GM12892 (cell line): ENCODE data around the gene NFIB.

ENCODE experiments used
- POLR2A ChIP-seq: IDR thresholded peaks from 2 replicates; pipeline ENCODE4 v1.6.1; 2011; ENCODE audit warnings: low read depth, low read length, control low read depth
- POLR2AphosphoS5 ChIP-seq: IDR thresholded peaks from 2 replicates; pipeline ENCODE4 v1.6.1; 2011; ENCODE audit warnings: low read depth, low read length, control low read depth

DNA sequence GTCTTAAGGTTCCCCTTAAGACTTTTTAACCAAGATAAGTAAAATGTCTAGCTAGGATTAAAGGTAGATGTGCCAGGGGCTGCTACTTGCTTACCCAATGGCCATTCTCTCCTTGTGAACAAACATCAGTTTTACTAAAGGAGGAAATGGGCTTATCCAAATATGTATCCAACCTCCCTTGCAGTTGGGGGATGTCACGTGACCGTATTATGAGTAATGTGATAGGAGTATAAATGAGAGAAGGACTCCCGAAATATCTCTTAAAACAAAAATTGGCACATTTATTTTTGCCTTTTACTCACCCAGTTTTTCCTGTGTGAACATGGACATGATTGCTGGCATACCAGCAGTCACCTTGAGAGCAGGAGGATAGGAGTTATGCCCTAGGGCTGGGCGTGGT is 247.9 kb downstream of the NFIB start:
- TF ChIP-seq POLR2A (no peak), POLR2AphosphoS5 (no peak)
